ENCODE data around the gene SDCBP2.

Gene SDCBP2

DNA sequence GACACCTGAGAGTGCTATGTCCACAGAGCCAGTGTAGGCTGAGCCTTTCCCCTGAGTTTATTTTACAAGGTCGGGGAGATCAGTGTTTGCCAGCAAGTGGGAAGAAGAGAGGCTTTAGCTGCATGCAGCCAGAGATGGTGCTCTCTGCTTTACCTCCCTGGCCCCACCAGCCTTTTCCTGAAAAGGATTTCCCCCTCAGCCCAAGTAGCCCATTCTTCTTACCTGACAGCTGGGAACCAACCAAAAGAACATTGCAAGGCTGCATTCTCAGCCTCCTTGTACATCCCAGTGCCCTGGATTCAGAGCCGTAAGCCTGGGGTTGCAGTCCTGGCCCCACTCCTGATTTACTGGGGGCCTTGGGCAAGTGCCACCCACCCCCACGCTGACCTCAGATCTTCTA is 46.0 kb downstream of the SDCBP2 start:
- no peak for DNase-seq
- intact Hi-C loops (cut with DNase I), result no loop called here

DNA sequence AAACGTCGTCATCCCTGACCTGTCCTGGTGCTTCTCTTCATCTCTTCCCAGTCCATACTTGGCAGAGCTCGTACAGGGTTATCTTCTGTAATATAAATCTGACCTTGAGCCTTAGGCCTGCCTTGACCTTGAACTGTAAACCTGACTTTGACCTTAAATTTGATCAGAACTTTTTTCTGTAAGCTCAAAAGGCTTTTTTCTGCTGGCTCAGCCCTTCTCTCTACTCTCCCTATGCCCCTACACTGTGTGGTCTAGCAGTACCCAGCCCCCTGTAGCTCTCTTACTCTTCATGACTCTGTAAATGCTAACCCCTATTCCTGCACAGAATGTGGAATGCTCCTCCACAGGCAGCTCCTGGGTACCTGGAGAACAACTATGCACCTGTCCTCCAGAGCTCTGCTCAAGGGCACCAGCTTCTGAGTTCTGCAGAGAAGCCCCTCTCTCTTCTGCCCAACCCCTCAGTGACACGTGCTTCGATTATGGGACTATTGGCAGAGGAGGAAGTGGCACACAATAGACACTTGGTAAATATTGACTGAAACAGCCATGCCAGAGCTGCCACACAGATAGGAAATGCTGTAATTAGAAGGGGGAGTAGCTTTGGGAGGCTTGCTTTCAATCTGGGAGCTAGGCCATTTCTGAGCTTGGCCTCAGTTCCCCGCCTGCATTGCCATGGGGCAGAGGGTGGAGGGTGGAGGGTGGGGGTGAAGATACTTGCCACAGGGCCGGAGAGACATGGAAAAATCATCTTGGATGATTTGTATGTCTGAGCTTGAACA is 47.5 kb downstream of the SDCBP2 start:
- peak in 1 of 10 donors; percentile 59 for DNase-seq
- intact Hi-C loops (cut with DNase I), result no loop called here

GRCh38 chr20:1280195-1281102 is 48.5 kb downstream of the SDCBP2 start:
- DNase-seq, result peak in 1 of 10 donors; percentile 57
- intact Hi-C loops (cut with DNase I), result no loop called here

DNA sequence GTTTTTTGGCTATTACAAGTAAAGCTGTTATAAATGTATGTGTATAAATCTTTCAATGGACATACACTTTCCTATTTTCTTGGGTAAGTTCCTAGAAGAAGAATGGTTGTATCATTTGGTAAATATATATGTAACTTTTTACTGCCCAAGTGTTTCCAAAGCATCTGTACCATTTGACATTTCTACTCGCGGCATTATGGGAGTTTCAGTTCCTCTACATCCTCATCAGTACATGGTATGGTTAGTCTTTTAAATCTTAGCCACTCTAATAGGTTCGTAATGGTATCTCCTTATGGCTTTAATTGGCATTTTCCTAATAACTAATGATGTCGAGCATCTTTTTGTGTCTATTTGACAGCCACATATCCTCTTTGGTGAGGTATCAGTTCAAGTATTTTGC is 49.9 kb downstream of the SDCBP2 start:
- intact Hi-C loops (cut with DNase I), result no loop called here
- DNase-seq, result no peak

DNA sequence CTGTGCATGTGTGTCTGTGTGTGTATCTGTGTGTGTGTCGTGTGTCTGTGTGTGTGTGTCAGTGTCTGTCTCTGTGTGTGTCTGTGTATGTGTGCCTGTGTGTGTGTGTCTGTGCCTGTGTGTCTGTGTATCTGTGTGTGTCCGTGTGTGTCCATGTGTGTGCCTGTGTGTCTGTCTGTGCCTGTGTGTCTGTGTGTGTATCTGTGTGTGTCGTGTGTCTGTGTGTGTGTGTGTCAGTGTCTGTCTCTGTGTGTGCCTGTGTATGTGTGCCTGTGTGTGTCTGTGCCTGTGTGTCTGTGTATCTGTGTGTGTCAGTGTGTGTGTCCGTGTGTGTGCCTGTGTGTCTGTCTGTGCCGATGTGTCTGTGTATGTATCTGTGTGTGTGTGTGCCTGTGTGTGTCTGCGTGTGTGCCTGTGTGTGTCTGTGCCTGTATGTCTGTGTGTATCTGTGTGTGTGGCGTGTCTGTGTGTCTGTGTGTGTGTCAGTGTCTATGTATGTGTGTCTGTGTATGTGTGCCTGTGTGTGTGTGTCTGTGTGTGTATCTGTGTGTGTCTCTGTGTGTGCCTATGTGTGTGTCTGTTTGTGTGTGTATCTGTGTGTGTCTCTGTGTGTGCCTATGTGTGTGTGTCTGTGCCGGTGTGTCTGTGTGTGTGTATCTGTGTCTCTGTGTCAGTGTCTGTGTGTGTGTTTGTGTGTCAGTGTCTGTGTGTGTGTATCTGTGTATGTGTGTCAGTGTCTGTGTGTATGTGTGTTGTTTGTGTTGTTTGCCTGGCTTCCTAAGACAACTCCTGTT is 51.2 kb downstream of the SDCBP2 start:
- intact Hi-C loops (cut with DNase I), result no loop called here

GRCh38 chr20:1275919-1276318 is 53.0 kb downstream of the SDCBP2 start:
- intact Hi-C loops (cut with DNase I), result no loop called here
- no peak for DNase-seq

More for the DNA sequence above, 51.2 kb downstream of the SDCBP2 start:
- no peak for DNase-seq

DNA sequence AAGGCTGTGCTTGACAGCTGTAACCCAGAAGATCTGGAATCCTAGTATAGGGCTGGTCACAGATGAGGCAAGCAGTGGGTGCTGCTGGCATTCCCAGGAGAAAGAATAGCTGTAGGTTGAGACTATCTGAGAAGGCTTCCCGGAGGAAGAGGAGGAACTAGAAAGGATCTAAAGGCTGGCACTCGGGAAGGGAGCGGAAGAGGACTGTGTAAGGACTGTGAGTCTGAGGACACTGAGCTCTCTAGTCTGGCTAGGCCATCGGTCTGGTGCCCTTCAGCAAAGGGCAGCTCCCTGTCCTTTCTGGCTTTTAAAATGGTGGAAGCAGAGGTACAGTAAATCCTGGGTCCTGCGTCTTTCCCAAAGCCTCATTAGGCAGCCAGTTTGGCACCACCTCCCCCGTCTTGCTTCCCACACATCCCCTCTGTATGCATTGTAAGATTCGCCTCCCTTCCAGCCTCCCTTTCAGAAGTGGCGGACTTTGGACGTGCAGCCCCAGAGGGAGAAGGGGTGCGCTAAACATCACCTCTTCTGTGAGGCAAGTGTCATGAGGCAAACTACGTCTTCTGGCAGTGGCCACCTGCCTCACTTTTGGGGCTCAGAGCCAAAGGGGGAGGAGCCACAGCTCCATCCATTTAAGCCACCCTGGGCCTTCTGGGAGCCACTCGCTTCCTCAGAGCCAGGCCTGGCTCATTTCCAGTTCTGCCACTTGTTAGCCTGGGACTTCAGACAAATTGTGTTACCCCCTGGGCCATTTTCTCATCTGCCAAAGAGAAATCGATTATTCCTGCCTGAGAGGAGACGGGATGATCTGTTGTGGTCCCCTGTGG is 54.2 kb downstream of the SDCBP2 start:
- peak in 2 of 10 donors; percentile 26 to 83 for DNase-seq

DNA sequence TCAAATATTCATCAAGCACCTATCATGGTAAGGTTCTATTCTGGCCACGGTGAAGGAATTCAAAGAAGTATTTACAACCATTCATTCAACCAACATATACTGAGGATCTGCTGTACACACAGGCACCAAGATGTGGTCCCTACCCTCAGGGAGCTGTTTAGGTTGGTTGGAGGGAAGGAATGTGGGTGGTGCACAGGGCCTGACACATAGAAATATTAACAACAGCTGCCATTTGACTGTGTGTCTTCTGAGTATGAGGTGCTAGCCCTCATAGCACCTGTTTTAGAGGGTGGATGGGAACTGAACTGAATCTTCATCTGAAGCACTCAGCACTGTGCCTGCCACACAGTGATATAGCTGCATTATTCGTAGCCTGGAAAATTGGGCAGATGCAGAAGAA is 55.6 kb downstream of the SDCBP2 start:
- intact Hi-C loops (cut with DNase I), result no loop called here
- DNase-seq, result no peak

More for the DNA sequence above, 54.2 kb downstream of the SDCBP2 start:
- intact Hi-C loops (cut with DNase I), result no loop called here

- intact Hi-C loops (cut with DNase I), result no loop called here
- DNase-seq, result peak in 3 of 10 donors; percentile 34 to 85 (median 78)
These were observed 56.4 kb downstream of the SDCBP2 start for GRCh38 chr20:1272368-1273100.

GRCh38 chr20:1269850-1270249 is 59.1 kb downstream of the SDCBP2 start:
- intact Hi-C loops (cut with DNase I), result no loop called here
- DNase-seq, result no peak

- no peak for DNase-seq
- intact Hi-C loops (cut with DNase I), result no loop called here
These were observed 59.7 kb downstream of the SDCBP2 start for GRCh38 chr20:1269235-1269634.

GRCh38 chr20:1267809-1268374 is 61.0 kb downstream of the SDCBP2 start:
- intact Hi-C loops (cut with DNase I), result no loop called here
- no peak for DNase-seq

GRCh38 chr20:1267161-1267560 is 61.8 kb downstream of the SDCBP2 start:
- intact Hi-C loops (cut with DNase I), result no loop called here
- DNase-seq, result peak in 4 of 10 donors; percentile 36 to 88 (median 84)

DNA sequence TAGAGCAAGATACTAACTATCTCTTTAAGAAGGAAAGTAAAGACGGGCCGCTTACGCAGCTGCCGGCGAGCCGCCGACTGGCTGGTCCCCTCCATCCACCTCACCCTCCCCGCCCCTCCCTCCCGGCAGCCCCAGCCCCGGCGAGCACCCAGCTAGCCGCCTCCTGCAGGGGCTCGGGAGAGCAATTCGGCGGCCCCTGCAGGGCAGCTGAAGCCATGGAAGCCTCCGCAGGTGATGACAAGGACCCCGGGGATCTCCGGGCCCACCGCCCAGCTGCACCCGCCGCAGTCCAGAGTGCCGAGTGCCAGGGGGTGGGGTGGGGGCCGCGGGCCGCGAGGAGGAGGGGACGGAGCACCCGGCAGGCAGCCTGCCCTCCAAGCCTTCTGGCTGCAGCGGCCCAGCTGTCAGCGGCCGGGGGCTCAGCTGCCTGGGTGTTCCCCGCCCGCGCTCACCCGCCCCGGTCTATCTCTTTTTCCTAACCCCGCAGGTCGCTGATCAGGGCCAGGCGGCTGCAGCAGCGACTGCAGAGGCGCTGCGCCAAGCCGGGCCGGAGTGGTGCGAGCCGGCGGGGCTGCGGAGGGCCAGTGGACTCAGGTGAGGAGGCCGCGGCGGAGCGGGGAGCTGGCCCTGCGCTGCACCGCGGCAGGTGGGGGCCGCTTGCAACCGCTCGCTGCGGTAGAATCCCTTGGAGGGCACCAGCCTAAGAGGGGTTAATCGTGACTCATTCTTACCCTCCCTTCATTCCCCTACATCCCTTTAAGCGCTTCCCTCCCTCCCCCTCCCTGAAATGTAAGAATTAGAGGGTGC is 62.6 kb downstream of the SDCBP2 start, which contains the start of gene SNPH:
Gene SNPH, plus strand, starts transcription at position 128 of the 807 bp plus-strand sequence. CDS start 29,946 bp downstream, outside the sequence.
- intact Hi-C loops (cut with DNase I), result no loop called here
- peak in 9 of 10 donors; percentile 43 to 97 (median 81) for DNase-seq

DNA sequence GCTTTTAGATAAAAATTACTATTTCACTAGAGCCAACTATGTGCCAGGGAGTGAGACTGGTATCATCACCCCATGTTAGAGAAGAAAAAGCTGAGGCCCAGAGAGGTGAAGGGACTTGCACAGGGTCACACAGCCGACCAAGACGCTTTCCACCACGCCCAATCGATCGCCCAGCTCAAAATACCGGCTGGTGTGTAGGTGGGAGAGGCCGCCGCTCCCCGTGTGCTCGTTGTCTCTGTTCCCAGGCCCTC is 63.1 kb downstream of the SDCBP2 start:
- DNase-seq, result no peak
- intact Hi-C loops (cut with DNase I), result no loop called here

- intact Hi-C loops (cut with DNase I), result no loop called here
- DNase-seq, result no peak
These were observed 63.6 kb downstream of the SDCBP2 start for GRCh38 chr20:1265226-1265915.

GRCh38 chr20:1264727-1265126 is 64.2 kb downstream of the SDCBP2 start:
- DNase-seq, result no peak
- intact Hi-C loops (cut with DNase I), result no loop called here

All from posterior cingulate gyrus (tissue), 11 donors.